Measurements from ENCODE around the gene PDK1.

Gene PDK1

DNA sequence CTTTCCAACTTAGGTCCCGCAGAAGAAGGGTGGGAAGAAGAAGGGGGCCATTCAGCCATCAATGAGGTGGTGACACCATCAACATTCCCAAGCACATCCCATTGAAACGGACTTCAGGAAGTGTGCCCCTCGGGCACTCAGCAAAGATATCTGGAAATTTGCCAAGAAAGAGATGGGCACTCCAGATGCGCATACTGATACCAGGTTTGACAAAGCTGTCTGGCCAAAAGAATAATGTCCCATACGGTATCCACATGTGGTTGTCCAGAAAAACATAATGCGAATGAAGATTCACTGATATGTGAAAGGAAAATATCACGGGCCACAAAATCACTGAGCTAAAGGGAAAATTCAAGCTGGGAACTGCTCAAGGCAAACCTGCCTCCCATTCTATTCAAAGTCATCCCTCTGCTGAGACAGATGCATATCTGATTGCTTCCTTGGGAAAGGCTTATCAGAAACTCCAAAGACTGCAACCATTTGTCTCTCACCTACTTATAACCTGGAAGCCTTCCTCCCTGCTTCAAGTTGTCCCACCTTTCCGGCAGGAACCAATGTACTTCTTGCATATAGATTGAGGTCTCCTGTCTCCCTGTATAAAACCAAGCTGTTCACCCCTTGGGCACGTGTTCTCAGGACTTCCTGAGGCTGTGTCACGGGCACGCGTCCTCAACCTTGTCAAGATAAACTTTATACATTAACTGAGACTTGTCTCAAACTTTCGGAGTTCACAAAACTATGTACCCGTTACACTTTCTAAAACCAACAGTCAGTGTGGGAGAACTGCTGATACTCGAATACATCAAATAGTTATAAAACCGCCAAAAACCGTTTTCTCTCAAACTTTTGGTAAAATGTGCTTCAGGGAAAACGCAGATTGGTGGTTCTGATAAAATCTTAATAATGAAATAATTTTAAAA is 1.3 kb upstream of the PDK1 start:
- H3K36me3 ChIP-seq (ENCODE audit: control insufficient read depth, insufficient read depth, low read length), result no peaks in the 10 kb centered on the region
- DNase-seq (ENCODE audit: extremely low read depth, insufficient read length), result no peak
- TF ChIP-seq, protein P1, sequence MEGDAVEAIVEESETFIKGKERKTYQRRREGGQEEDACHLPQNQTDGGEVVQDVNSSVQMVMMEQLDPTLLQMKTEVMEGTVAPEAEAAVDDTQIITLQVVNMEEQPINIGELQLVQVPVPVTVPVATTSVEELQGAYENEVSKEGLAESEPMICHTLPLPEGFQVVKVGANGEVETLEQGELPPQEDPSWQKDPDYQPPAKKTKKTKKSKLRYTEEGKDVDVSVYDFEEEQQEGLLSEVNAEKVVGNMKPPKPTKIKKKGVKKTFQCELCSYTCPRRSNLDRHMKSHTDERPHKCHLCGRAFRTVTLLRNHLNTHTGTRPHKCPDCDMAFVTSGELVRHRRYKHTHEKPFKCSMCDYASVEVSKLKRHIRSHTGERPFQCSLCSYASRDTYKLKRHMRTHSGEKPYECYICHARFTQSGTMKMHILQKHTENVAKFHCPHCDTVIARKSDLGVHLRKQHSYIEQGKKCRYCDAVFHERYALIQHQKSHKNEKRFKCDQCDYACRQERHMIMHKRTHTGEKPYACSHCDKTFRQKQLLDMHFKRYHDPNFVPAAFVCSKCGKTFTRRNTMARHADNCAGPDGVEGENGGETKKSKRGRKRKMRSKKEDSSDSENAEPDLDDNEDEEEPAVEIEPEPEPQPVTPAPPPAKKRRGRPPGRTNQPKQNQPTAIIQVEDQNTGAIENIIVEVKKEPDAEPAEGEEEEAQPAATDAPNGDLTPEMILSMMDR (IDR thresholded peaks at IDR 0.05; ENCODE audit: insufficient read depth, low read length, poor library complexity, severe bottlenecking), result no peak
- H3K27me3 ChIP-seq (replicated peaks; ENCODE audit: control insufficient read depth, insufficient read depth, low read length), result no peaks in the 10 kb centered on the region
- peak overlapping the region; percentile 88 for H3K4me3 ChIP-seq (replicated peaks; ENCODE audit: low read depth, low read length)

DNA sequence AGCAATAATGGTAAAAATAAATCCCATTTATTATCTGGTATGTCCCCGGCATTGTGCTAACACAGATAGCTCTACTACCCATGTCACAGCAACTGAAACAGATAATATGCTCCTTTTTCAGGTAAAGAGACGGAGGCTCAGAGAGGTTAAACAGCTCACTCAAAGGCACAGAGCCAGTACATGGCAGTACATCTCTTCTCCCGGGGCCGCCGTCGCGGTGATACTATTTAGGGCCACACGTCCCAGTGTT is 693 bp upstream of the PDK1 start:
- Histone ChIP-seq H3K4me3 (replicated peaks; ENCODE audit: low read depth, low read length) (peak overlapping the region; percentile 88), H3K36me3 (ENCODE audit: control insufficient read depth, insufficient read depth, low read length) (no peaks in the 10 kb centered on the region), H3K27me3 (replicated peaks; ENCODE audit: control insufficient read depth, insufficient read depth, low read length) (no peaks in the 10 kb centered on the region)
- no peak for DNase-seq (ENCODE audit: extremely low read depth, insufficient read length)
- TF ChIP-seq, protein P1 (IDR thresholded peaks at IDR 0.05; ENCODE audit: insufficient read depth, low read length, poor library complexity, severe bottlenecking), result no peak

DNA sequence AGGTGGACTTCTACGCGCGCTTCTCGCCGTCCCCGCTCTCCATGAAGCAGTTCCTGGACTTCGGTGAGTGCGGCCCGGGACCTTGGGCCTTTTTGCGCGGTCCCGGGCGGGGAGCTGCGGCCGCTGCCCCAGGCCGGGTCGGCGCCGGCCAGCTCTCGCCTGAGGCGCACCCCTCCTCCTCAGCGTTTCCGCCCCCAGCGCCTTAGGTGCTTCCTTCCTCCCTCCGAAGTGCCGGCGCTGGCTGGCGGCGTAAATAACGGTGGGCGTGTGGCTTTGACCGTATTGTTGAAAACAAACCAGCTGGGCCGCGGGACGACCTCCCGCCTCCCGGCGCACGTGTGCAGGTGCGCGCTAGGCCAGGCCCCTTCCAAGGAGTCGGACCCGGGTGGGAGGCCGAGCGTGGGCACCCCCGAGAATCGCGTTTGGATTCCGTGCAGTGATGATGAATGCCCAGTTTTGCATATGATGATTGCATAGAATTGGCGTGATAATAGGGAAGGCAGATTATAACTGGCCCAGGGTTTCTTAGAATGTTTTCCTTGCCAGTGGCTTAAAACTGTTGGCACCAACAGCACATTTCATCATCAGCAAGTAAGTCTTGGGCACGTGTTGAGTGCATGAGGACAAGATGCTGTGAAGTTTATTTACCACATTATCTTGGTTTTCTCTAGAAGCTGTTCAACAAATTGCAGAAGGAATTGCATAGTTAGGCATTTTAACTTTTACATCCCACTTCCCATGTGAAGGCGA is 569 bp downstream of the PDK1 start:
- Histone ChIP-seq H3K4me3 (replicated peaks; ENCODE audit: low read depth, low read length) (peak overlapping the region; percentile 88), H3K27me3 (replicated peaks; ENCODE audit: control insufficient read depth, insufficient read depth, low read length) (no peaks in the 10 kb centered on the region), H3K36me3 (ENCODE audit: control insufficient read depth, insufficient read depth, low read length) (no peaks in the 10 kb centered on the region; the same call in 1 of the 2 replicates)
- TF ChIP-seq, protein P1 (IDR thresholded peaks at IDR 0.05; ENCODE audit: insufficient read depth, low read length, poor library complexity, severe bottlenecking), result no peak
- peak; percentile 84 for DNase-seq (ENCODE audit: extremely low read depth, insufficient read length)

DNA sequence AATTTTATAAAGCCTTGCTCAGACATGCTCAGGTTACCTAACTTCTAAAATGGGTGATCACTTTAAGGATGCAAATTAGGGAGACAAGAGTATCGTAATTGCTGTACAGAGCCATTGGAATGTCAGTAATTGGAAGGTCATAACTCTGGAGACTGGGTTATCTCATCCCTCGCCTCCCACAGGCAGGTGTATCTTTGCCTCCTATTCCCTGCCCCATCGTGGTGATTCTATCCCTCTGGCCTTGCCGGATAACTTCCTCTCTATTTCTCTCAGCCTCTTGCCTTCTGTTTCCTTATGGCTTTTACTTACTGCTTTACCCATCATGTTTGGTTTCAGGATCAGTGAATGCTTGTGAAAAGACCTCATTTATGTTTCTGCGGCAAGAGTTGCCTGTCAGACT is 2.5 kb downstream of the PDK1 start:
- Histone ChIP-seq H3K27me3 (replicated peaks; ENCODE audit: control insufficient read depth, insufficient read depth, low read length) (no peaks in the 10 kb centered on the region), H3K36me3 (ENCODE audit: control insufficient read depth, insufficient read depth, low read length) (peaks cover 2% of the 10 kb centered on the region), H3K4me3 (replicated peaks; ENCODE audit: low read depth, low read length) (no peak overlapping the region; the same call in 1 of the 2 replicates)
- no peak for DNase-seq (ENCODE audit: extremely low read depth, insufficient read length)
- TF ChIP-seq, protein P1 (IDR thresholded peaks at IDR 0.05; ENCODE audit: insufficient read depth, low read length, poor library complexity, severe bottlenecking), result no peak

DNA sequence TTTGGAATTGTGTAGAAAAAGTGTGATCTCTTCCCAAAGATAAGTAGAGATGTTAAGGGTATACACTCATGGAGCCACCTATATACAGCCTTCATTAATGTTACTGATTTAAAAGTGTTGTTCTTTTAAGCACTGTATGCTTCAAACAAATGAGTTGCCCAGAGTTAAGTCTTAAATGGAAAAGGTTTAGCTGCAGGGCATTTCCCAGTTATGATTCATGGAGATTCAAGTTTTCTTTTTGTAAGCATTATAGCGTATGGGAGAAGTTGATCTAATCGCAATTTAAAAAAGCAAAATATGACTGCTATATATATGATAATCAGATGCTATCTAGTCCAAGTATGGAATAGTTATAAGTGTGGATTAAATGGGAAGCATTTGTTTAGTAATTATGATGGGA is 4.8 kb downstream of the PDK1 start:
- peaks cover 2% of the 10 kb centered on the region for H3K36me3 ChIP-seq (ENCODE audit: control insufficient read depth, insufficient read depth, low read length)
- no peak for DNase-seq (ENCODE audit: extremely low read depth, insufficient read length)
- TF ChIP-seq, protein P1 (IDR thresholded peaks at IDR 0.05; ENCODE audit: insufficient read depth, low read length, poor library complexity, severe bottlenecking), result no peak
- no peaks in the 10 kb centered on the region for H3K27me3 ChIP-seq (replicated peaks; ENCODE audit: control insufficient read depth, insufficient read depth, low read length)
- H3K4me3 ChIP-seq (replicated peaks; ENCODE audit: low read depth, low read length), result no peak overlapping the region

All from GM06990 (cell line).